Spinal cord (tissue), 10 donors: ENCODE data around the gene INHA. TPM values are rescaled to one million over a fixed set of nuclear protein-coding genes. Genes with fewer than 3 reads are reported as not detected.

Source experiments
- DNase-seq, 6 donors: peaks; one replicate each; pipeline versions ENCODE4 v3.0.0 to v3.0.0-alpha.2; 2013 to 2015; ENCODE audit warnings: low spot score in 6 of 6, low read depth in 4 of 6
- H3K27ac ChIP-seq: one replicate; pipeline ENCODE4 v1.5.1; 2013; ENCODE audit warnings: low read depth, low read length, control low read depth
- H3K27me3 ChIP-seq: one replicate; pipeline ENCODE4 v1.6.1; 2013; ENCODE audit warnings: low read length; ENCODE audit not compliant: control insufficient read depth, insufficient read depth
- H3K36me3 ChIP-seq: one replicate; pipeline ENCODE4 v1.6.1; 2013; ENCODE audit warnings: low read length; ENCODE audit not compliant: control insufficient read depth, insufficient read depth
- H3K4me1 ChIP-seq: one replicate; pipeline ENCODE4 v1.6.1; 2013; ENCODE audit warnings: low read length; ENCODE audit not compliant: control insufficient read depth, insufficient read depth
- H3K4me3 ChIP-seq: one replicate; pipeline ENCODE4 v1.5.1; 2013; ENCODE audit warnings: low read depth, low read length, control low read depth
- H3K9me3 ChIP-seq: one replicate; pipeline ENCODE4 v1.6.1; 2013; ENCODE audit warnings: low read length; ENCODE audit not compliant: control insufficient read depth, insufficient read depth
- WGBS: methylation state at CpG from one replicate; pipeline ENCODE4 v1.1.5; 2013; ENCODE audit warnings: missing lambda C conversion rate; ENCODE audit not compliant: insufficient coverage; 5-methylcytosine and 5-hydroxymethylcytosine counted together
- polyA plus RNA-seq, 2 donors: library from polyadenylated mRNA; unstranded; fragments of 120-200 nt; gene quantifications; one replicate each; pipeline ENCODE4 v1.2.1, GENCODE V29; 2013; ENCODE audit not compliant: insufficient read length in 2 of 2
- total RNA-seq, 2 donors: library from RNA; depleted of rRNA in 1 of 2; stranded (reverse); fragments of 120-200 nt in 1 of 2; fragments of >200 nt in 1 of 2; gene quantifications; one replicate each; pipeline versions ENCODE4 v1.2.3 to v1.2.4, GENCODE V29; 2013 to 2014
- donor health status: healthy.

The INHA gene
- total and polyA plus RNA-seq, 4 donors, result 0.10 to 5.1 (median 1.8) TPM

DNA sequence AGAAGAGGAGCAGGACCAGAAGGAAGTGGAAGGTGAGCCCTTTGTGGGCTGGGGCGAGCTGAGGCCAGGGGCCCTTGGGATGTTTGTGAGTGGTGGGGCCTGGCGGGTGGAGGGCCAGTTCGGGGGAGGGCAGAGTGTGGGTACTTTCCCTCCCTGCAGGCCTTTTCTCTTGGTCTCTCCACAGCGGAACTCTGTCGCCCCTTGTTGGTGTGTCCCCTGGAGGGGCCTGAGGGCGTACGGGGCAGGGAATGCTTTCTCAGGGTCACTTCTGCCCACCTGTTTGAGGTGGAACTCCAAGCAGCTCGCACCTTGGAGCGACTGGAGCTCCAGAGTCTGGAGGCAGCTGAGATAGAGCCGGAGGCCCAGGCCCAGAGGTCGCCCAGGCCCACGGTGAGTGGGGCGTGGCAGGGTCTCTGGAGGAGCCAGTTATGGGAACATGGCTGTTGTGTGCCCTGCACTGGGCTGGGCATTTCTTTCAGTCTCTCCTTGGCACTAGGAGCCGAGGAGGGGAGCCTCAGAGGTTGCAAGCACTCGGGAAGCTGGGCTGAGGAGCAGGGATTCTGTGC is 36.4 kb downstream of the INHA start:
- H3K4me1 ChIP-seq, result peaks cover 29% of the 10 kb centered on the region
- DNase-seq, result no peak
- H3K4me3 ChIP-seq, result no peak overlapping the region
- no peaks in the 10 kb centered on the region for H3K9me3 ChIP-seq
- peaks cover 75% of the 10 kb centered on the region for H3K36me3 ChIP-seq
- no peaks in the 10 kb centered on the region for H3K27me3 ChIP-seq
- 86% methylated on average over 13 of the region's 15 CpGs for WGBS
- H3K27ac ChIP-seq, result no peak overlapping the region

DNA sequence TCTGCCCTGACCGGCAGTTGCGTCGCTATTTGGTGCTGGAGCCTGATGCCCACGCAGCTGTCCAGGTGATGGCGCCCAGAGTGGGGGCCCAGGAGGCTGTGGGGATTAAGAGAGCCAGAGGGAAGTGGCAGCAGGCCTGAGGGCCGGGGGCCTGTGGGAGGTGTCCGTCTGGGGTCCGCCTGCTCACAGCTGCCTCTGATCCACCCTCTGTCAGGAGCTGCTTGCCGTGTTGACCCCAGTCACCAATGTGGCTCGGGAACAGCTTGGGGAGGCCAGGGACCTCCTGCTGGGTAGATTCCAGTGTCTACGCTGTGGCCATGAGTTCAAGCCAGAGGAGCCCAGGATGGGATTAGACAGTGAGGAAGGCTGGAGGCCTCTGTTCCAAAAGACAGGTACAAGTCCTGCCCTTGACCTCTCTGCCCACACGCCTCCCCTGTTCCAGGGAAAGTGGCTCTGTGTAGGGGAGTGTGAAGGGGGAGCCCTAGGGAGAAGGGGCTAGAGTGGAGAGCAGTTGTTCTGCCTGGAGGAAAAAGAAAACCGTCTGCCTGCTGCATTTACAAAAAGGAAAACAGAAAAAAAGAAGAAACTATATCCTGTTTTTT is 37.1 kb downstream of the INHA start:
- no peak for DNase-seq
- Histone ChIP-seq H3K4me1 (peaks cover 29% of the 10 kb centered on the region), H3K9me3 (no peaks in the 10 kb centered on the region), H3K4me3 (no peak overlapping the region), H3K27me3 (no peaks in the 10 kb centered on the region), H3K36me3 (peaks cover 77% of the 10 kb centered on the region), H3K27ac (peak overlapping the region; percentile 27)
- 81% methylated on average over 12 of the region's 13 CpGs for WGBS

- Histone ChIP-seq H3K9me3 (no peaks in the 10 kb centered on the region), H3K4me3 (no peak overlapping the region), H3K36me3 (peaks cover 80% of the 10 kb centered on the region), H3K4me1 (peaks cover 20% of the 10 kb centered on the region), H3K27me3 (no peaks in the 10 kb centered on the region), H3K27ac (no peak overlapping the region)
- DNase-seq, result no peak
- 96% methylated on average over 7 of the region's 9 CpGs for WGBS
Observed at GRCh38 chr2:219611306-219611705, 39.2 kb downstream of the INHA start.

DNA sequence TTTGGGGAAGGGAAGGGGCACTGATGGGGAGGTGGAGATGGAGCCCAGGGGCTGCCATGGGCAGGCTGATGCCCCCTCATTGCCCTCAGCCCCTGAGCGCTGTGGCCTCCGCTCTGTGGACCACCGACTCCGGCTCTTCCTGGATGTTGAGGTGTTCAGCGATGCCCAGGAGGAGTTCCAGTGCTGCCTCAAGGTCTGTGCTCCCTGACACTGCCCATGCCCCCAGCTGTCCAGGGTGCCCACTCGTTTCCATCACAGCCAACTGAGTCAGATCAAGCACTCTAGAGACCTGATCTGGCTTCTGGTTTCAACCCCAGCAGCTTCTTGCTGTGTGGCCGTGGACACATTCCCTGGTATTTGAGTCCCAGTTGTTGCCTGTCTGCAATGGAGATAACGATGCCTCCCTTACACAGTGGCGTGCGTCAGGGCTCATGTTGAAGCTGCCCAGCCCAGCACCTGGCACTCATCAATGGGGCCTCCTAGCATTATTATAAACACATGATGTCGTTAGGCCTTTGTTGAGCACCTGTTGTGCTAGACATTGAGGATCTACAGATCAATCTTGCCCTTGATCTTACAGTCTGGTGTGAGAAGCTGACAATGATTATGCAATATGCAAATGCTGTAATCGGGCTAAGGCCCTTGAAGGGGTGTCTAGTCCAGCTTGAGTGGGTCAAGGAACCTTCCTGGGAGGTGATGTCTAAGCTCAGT is 39.9 kb downstream of the INHA start:
- H3K4me3 ChIP-seq, result no peak overlapping the region
- H3K36me3 ChIP-seq, result peaks cover 80% of the 10 kb centered on the region
- no peak overlapping the region for H3K27ac ChIP-seq
- DNase-seq, result no peak
- no peaks in the 10 kb centered on the region for H3K27me3 ChIP-seq
- 80% methylated on average over 12 of the region's 12 CpGs for WGBS
- H3K9me3 ChIP-seq, result no peaks in the 10 kb centered on the region
- peaks cover 17% of the 10 kb centered on the region for H3K4me1 ChIP-seq

DNA sequence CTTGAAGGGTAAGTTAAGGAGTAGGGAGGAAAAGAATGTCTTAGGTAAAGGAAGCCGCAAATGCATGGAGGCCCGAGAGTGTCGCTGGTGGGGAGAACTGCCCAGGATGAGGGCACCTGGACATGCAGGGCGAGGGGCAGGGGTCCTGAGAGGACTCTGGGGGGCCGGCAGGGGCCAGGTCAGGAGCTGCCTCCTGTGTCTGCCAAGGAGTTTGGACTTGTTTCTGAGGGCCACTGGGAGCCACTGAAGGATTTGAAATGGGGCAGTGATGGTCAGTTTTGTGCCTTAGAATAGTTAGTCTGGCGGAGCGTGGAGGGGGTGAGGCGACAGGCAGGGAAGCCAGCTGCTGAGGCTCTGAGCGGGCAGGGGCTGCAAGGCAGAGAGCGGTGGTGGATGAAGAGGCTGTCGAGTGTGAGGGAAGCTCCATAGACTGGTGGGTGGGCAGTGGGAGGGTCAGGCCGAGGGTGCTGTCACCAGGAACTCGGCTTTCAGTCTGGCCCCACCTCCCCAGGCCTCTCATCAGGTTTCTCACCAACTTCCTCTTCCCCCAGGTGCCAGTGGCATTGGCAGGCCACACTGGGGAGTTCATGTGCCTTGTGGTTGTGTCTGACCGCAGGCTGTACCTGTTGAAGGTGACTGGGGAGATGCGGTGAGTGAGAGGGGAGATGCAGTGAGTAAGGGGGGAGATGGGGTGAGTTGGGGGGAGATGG is 40.6 kb downstream of the INHA start:
- no peak overlapping the region for H3K4me3 ChIP-seq
- H3K27ac ChIP-seq, result no peak overlapping the region
- 86% methylated on average over 9 of the region's 15 CpGs for WGBS
- peaks cover 17% of the 10 kb centered on the region for H3K4me1 ChIP-seq
- H3K27me3 ChIP-seq, result no peaks in the 10 kb centered on the region
- peaks cover 73% of the 10 kb centered on the region for H3K36me3 ChIP-seq
- no peak for DNase-seq
- no peaks in the 10 kb centered on the region for H3K9me3 ChIP-seq

DNA sequence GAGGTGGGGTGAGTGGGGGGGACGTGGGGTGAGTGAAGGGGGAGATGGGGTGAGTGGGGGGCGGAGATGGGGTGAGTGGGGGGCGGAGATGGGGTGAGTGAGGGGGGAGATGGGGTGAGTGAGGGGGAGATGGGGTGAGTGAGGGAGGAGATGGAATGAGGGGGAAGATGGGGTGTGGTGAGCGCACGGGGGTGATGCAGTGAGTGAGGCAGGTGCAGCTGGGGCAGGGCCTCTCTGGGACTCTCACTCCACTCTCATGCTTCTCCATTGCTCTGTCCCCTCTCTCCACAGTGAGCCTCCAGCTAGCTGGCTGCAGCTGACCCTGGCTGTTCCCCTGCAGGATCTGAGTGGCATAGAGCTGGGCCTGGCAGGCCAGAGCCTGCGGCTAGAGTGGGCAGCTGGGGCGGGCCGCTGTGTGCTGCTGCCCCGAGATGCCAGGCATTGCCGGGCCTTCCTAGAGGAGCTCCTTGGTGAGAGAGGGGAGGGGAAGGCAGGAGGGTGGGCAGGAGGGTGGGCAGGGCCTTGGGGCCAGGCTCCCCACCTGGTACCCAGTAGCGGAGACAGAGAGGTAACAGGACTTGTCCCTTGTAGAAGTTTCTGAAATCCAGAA is 41.5 kb downstream of the INHA start:
- no peak overlapping the region for H3K4me3 ChIP-seq
- 99% methylated on average over 8 of the region's 11 CpGs for WGBS
- H3K27ac ChIP-seq, result no peak overlapping the region
- H3K4me1 ChIP-seq, result peaks cover 9% of the 10 kb centered on the region
- no peak for DNase-seq
- H3K36me3 ChIP-seq, result peaks cover 64% of the 10 kb centered on the region
- H3K9me3 ChIP-seq, result no peaks in the 10 kb centered on the region
- H3K27me3 ChIP-seq, result no peaks in the 10 kb centered on the region

GRCh38 chr2:219614076-219614860 is 42.2 kb downstream of the INHA start:
- Histone ChIP-seq H3K36me3 (peaks cover 57% of the 10 kb centered on the region), H3K27ac (no peak overlapping the region), H3K27me3 (no peaks in the 10 kb centered on the region), H3K4me1 (peaks cover 2% of the 10 kb centered on the region), H3K9me3 (no peaks in the 10 kb centered on the region), H3K4me3 (no peak overlapping the region)
- 91% methylated on average over 10 of the region's 11 CpGs for WGBS
- DNase-seq, result no peak

GRCh38 chr2:219615036-219615435 is 42.9 kb downstream of the INHA start:
- Histone ChIP-seq H3K9me3 (no peaks in the 10 kb centered on the region), H3K27me3 (no peaks in the 10 kb centered on the region), H3K4me1 (no peaks in the 10 kb centered on the region), H3K36me3 (peaks cover 56% of the 10 kb centered on the region), H3K27ac (no peak overlapping the region), H3K4me3 (no peak overlapping the region)
- no peak for DNase-seq
- 91% methylated on average over 10 of the region's 11 CpGs for WGBS

DNA sequence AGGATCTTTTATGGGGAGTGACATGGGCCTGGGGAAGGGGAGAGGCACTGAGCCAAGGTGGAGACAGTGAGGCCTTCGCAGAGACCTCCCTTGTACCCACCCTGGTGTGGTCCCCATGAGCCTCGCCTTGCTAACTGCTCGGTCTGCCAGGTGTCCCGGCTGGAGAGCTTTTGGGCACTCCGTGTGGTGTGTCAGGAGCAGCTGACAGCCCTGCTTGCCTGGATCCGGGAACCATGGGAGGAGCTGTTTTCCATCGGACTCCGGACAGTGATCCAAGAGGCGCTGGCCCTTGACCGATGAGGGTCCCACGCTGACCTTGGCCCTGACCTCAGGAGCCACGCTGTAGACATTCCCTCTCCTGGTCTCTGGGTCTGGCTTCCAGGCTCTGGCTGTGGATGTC is 43.8 kb downstream of the INHA start:
- no peak overlapping the region for H3K4me3 ChIP-seq
- 88% methylated on average over 12 of the region's 12 CpGs for WGBS
- no peaks in the 10 kb centered on the region for H3K4me1 ChIP-seq
- peaks cover 56% of the 10 kb centered on the region for H3K36me3 ChIP-seq
- H3K9me3 ChIP-seq, result no peaks in the 10 kb centered on the region
- no peaks in the 10 kb centered on the region for H3K27me3 ChIP-seq
- no peak overlapping the region for H3K27ac ChIP-seq
- no peak for DNase-seq
